DMS53 treated with DMSO at 0.1 percent for 48 hours (cell line): ENCODE results near the gene GCAT.
A peak's percentile ranks its signal among the peaks of the same experiment; 100 is the strongest.

Source experiments
- DNase-seq: peaks from one replicate; lab custom pipeline; 2025; ENCODE audit not compliant: unreplicated experiment; lab: John Stamatoyannopoulos, UW

GCAT gene

DNA sequence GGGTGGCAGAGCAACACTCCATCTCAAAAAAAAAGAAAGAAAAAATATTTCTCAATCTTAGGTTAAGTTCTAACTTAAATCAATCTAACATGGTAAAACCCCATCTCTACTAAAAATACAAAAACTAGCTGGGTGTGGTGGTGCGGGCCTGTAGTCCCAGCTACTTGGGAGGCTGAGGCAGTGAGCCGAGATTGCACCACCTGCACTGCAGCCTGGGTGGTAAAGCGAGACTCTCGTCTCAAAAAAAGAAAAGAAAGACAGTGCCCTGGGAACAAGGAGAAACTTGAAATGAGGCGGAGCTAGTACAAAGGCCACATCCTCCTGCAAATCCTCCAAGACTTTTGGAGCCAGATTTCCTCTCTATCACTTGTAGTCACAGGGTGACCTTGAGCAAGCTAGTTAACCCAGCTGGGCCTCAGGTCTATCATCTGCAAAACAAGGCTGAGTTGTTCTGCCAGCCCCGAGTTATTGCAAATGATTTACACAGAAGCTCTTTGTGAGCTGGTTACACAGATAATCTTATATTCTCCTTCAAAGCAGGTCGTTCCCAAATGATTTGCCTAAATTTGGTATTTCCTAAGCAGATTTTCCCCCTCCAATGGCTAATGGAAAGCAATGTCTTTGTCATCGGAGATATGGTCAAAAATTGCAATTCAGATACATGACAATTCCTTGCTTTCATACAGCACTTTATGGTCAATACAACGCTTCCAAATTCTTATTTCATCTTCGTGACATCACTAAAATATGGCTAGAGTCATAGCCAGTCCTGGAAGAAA, 34.5 kb downstream of the GCAT start:
- DNase-seq, result no peak

DNA sequence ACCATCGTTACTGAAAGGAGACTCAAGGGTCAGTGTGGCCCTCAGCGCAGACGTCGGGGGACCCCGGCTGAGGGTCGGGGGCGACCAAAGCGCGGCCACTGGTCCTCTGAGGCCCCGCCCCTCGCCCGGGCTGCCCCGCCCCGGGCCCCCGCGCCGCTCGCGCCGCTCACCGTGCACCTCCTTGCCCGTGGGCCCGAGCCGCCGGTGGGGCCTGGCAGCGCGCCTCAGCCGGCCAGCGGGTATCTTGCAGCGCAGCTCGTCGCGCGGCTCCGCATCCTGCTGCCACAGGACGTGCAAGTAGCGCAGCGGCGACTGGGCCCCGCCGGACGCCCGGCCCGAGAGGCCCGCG, 36.0 kb downstream of the GCAT start:
- no peak for DNase-seq

- DNase-seq, result no peak
Measured at GRCh38 chr22:37844904-37845329, 37.2 kb downstream of the GCAT start.

- DNase-seq, result no peak
Measured at GRCh38 chr22:37846433-37846832, 38.7 kb downstream of the GCAT start.

DNA sequence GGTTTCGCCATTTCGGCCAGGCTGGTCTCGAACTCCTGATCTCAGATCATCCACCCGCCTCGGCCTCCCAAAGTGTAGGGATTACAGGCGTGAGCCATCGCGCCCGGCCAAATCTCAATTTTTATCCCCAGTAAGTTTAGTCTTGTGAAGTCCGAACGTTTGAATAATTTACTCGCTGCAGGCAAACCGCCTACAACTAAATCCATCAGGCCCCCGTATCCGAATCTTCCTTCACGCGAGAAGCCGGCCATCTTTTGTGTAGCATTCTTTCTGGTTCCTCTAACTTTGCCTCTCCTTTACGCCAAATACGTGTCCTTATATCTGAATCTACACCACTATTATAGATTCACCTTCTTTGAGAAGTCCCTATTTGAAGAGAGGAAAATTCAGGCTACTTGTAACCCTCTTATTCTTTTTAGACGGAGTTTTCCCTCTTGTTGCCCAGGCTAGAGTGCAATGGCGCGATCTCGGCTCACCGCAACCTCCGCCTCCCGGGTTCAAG, 40.9 kb downstream of the GCAT start:
- no peak for DNase-seq

- peak; percentile 46 for DNase-seq
Measured at GRCh38 chr22:37849089-37849751, 41.5 kb downstream of the GCAT start, which contains the start of gene EIF3L. Gene EIF3L (plus strand): TSS chr22:37849419. CDS start chr22:37849450, 31 bp downstream.

GRCh38 chr22:37850801-37851200, 43.1 kb downstream of the GCAT start:
- DNase-seq, result no peak

DNA sequence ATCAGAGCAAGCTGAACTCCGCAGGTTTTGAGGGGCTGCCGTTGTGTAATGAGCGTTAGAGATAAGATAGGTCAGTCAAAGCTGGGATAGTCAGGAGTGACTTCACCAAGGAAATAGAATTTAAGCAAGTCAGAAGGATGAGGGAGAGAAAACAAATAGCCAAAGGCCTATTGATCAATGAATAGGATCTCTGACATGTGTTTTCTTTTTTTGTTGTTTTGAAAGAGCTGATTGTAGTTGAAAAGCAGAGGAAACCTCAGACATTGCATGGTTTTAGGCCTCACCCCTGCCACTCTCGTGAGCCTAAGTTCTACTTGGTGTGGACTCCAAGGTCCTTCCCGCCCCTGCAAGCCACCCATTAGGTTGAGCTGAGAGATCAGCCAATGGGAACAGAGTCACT, 44.7 kb downstream of the GCAT start:
- DNase-seq, result no peak

- no peak for DNase-seq
Measured at GRCh38 chr22:37854946-37855345, 47.2 kb downstream of the GCAT start.

DNA sequence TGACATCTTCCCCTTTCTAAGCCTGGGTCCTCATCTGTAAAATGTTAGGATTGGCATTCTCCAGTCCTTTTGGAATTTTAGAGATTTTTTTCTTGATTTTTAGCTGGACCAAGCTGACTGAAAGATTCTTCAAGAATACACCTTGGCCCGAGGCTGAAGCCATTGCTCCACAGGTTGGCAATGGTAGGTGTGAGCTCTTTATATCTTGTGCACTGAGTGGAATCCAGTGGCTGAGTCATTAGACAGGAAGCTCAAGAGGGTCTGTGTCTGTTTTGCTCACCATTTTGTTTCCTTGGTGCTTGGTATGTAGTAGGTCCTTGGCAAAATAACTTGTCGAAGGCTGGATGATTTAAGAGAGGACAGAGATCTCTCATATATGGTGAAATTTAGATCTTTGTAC, 47.7 kb downstream of the GCAT start:
- DNase-seq, result no peak

- no peak for DNase-seq
Measured at GRCh38 chr22:37860796-37861421, 53.2 kb downstream of the GCAT start.

- DNase-seq, result no peak
Measured at GRCh38 chr22:37862570-37863325, 55.0 kb downstream of the GCAT start.

DNA sequence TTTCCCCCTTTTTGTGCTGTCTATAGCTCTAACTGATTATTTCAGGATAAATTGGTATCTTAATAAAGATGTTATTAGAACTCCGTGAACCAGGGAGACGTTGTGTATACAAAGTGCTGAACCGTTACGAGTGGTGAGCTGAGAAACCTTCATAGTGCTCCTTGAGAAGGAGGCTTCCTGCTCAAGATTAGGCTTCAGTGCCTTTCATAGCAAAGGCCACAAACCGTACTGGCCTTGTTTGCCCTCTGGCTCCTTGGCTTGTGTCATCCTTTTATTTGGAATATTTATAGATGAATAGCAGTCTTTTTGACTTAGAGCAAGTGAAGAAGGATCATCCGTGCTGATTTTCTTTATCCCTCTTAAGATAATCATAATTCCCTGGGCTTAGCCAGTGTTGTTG, 57.8 kb downstream of the GCAT start:
- no peak for DNase-seq
